Measurements from ENCODE around the gene MAP3K7. TPM values are rescaled to one million over a fixed set of nuclear protein-coding genes. Genes with fewer than 3 reads are reported as not detected.

The MAP3K7 gene
- total RNA-seq, 6 donors from 2014 or later = 13.9 to 36.7 (median 19.1) TPM

DNA sequence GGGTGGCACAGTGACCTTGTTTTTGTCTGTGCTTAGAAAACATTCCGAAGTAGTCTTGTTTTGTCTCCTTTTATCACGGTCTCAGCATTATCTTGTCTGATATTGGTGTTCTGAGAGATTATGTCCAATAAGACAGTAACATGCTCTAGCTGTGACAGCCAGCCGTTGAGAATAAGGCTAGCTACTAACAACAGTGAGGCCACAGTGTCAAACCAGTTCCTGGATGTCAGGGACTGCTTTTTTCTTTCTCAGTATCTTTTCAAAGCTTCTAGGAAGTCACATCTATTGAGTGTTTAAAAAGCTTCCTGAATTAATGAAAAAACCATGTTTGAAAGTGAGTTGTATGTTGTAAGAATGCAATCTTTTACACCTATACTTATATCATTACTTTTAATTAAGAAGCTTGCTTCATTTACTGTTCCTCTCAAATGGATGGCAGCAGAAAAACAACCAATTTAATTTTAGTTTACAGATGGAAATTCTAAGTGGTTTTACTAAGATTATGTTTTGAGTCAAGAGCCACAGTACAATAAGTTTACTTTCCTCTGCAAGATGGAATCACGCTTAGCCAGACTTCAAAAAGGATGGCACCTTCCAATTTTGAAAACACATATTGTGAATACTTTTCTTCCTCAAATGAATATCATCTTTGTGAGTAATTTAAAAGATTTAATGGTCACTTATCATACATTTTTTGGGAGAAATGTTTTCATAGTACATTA is 53.1 kb downstream of the MAP3K7 start:
- DNase-seq (no peak), ATAC-seq (ENCODE audit: low FRiP score in 2 of 2) (no peak)
- Histone ChIP-seq H3K36me3 (peaks cover 0 to 27% (median 7%) of the 10 kb centered on the region in 4 donors), H3K9me3 (no peaks in the 10 kb centered on the region), H3K27me3 (no peaks in the 10 kb centered on the region), H3K4me3 (no peak overlapping the region), H3K4me1 (peaks cover 3 to 9% (median 6%) of the 10 kb centered on the region in 4 donors), H3K27ac (no peak overlapping the region)
- TF ChIP-seq POLR2A (IDR thresholded peaks at IDR 0.05) = no peak
- TF ChIP-seq CTCF (IDR thresholded peaks at IDR 0.05) = no peak
- no peak for TF ChIP-seq EP300 (IDR thresholded peaks at IDR 0.05)
- no peak for TF ChIP-seq POLR2AphosphoS5 (IDR thresholded peaks at IDR 0.05)
- 92 to 99% methylated on average over 4 of the region's 4 CpGs for WGBS, 2 donors

DNA sequence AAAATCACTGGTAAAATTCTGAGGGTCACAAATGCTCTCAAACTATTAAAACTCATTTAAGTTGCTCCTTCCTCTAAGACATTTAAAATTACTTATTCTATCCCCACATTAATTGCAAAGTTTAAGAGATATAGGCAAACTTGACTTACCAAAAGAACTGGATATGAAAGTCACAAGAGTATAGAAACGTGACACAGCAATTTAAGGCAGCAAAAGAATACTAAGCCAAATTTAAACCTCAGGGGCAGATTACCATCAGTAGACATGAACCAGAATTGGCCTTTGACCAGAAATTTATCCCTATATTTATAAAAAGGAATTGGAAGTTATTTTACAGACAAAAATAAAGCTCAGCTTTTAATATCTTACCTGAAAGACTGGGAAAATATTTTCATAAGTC is 56.0 kb downstream of the MAP3K7 start:
- TF ChIP-seq POLR2A (IDR thresholded peaks at IDR 0.05) (no peak), EP300 (IDR thresholded peaks at IDR 0.05) (no peak), CTCF (IDR thresholded peaks at IDR 0.05) (no peak), POLR2AphosphoS5 (IDR thresholded peaks at IDR 0.05) (no peak)
- Histone ChIP-seq H3K9me3 (no peaks in the 10 kb centered on the region), H3K36me3 (peaks cover 0 to 27% (median 5%) of the 10 kb centered on the region in 4 donors), H3K4me1 (no peaks in the 10 kb centered on the region), H3K27me3 (no peaks in the 10 kb centered on the region), H3K27ac (no peak overlapping the region), H3K4me3 (no peak overlapping the region)
- ATAC-seq (ENCODE audit: low FRiP score in 2 of 2) = no peak
- DNase-seq = no peak
- 81 to 88% methylated on average over 1 of the region's 1 CpG for WGBS, 2 donors

DNA sequence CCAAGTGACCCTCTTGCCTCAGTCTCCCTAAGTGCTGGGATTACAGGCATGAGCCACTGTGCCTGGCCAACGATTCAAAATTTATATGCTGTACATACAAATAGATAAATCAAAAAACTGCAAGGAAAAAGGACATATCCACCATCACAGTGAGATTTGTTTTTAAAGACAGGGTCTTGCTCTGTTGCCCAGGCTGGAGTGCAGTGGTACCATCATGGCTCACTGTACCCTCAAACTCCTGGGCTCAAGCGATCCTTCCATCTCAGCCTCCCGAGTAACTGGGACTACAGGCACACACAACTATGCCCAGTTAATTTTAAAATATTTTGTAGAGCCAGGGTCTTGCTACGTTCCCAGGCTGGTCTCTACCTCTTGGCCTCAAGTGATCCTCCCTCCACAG is 61.5 kb downstream of the MAP3K7 start:
- Histone ChIP-seq H3K27me3 (no peaks in the 10 kb centered on the region), H3K36me3 (peaks cover 0 to 30% (median 18%) of the 10 kb centered on the region in 4 donors), H3K4me1 (no peaks in the 10 kb centered on the region), H3K4me3 (no peak overlapping the region), H3K9me3 (no peaks in the 10 kb centered on the region), H3K27ac (no peak overlapping the region)
- WGBS, 2 donors = 80 to 97% methylated on average over 4 of the region's 4 CpGs
- TF ChIP-seq POLR2AphosphoS5 (IDR thresholded peaks at IDR 0.05) = no peak
- TF ChIP-seq EP300 (IDR thresholded peaks at IDR 0.05) = no peak
- TF ChIP-seq POLR2A (IDR thresholded peaks at IDR 0.05) = no peak
- no peak for TF ChIP-seq CTCF (IDR thresholded peaks at IDR 0.05)
- ATAC-seq (ENCODE audit: low FRiP score in 2 of 2) (no peak), DNase-seq (no peak)

- Histone ChIP-seq H3K36me3 (peaks cover 5 to 46% (median 19%) of the 10 kb centered on the region in 4 donors), H3K27ac (no peak overlapping the region), H3K4me3 (no peak overlapping the region), H3K4me1 (no peaks in the 10 kb centered on the region), H3K9me3 (no peaks in the 10 kb centered on the region), H3K27me3 (no peaks in the 10 kb centered on the region)
- DNase-seq = no peak
- TF ChIP-seq POLR2AphosphoS5 (IDR thresholded peaks at IDR 0.05) (no peak), POLR2A (IDR thresholded peaks at IDR 0.05) (no peak), CTCF (IDR thresholded peaks at IDR 0.05) (no peak), EP300 (IDR thresholded peaks at IDR 0.05) (no peak)
- 87 to 93% methylated on average over 4 of the region's 4 CpGs for WGBS, 2 donors
- no peak for ATAC-seq (ENCODE audit: low FRiP score in 2 of 2)
Measured at GRCh38 chr6:90523779-90524310, 63.0 kb downstream of the MAP3K7 start.

Measured in upper lobe of left lung (tissue), 6 donors.